Spinal cord (tissue), 10 donors: Measurements from ENCODE around the gene TMEM221. TPM values are rescaled to one million over a fixed set of nuclear protein-coding genes. Genes with fewer than 3 reads are reported as not detected.

ENCODE experiments used
- DNase-seq, 6 donors: peaks; one replicate each; pipeline versions ENCODE4 v3.0.0 to v3.0.0-alpha.2; 2013 to 2015; ENCODE audit warnings: low spot score in 6 of 6, low read depth in 4 of 6
- H3K27ac ChIP-seq: one replicate; pipeline ENCODE4 v1.5.1; 2013; ENCODE audit warnings: low read depth, low read length, control low read depth
- H3K27me3 ChIP-seq: one replicate; pipeline ENCODE4 v1.6.1; 2013; ENCODE audit warnings: low read length; ENCODE audit not compliant: control insufficient read depth, insufficient read depth
- H3K36me3 ChIP-seq: one replicate; pipeline ENCODE4 v1.6.1; 2013; ENCODE audit warnings: low read length; ENCODE audit not compliant: control insufficient read depth, insufficient read depth
- H3K4me1 ChIP-seq: one replicate; pipeline ENCODE4 v1.6.1; 2013; ENCODE audit warnings: low read length; ENCODE audit not compliant: control insufficient read depth, insufficient read depth
- H3K4me3 ChIP-seq: one replicate; pipeline ENCODE4 v1.5.1; 2013; ENCODE audit warnings: low read depth, low read length, control low read depth
- H3K9me3 ChIP-seq: one replicate; pipeline ENCODE4 v1.6.1; 2013; ENCODE audit warnings: low read length; ENCODE audit not compliant: control insufficient read depth, insufficient read depth
- WGBS: methylation state at CpG from one replicate; pipeline ENCODE4 v1.1.5; 2013; ENCODE audit warnings: missing lambda C conversion rate; ENCODE audit not compliant: insufficient coverage; 5-methylcytosine and 5-hydroxymethylcytosine counted together
- long read RNA-seq, 4 donors: transcript quantifications; one replicate each; lab custom pipeline, GENCODE V29; 2026
- polyA plus RNA-seq, 2 donors: library from polyadenylated mRNA; unstranded; fragments of 120-200 nt; gene quantifications; one replicate each; pipeline ENCODE4 v1.2.1, GENCODE V29; 2013; ENCODE audit not compliant: insufficient read length in 2 of 2
- total RNA-seq, 2 donors: library from RNA; depleted of rRNA in 1 of 2; stranded (reverse); fragments of 120-200 nt in 1 of 2; fragments of >200 nt in 1 of 2; gene quantifications; one replicate each; pipeline versions ENCODE4 v1.2.3 to v1.2.4, GENCODE V29; 2013 to 2014
- donor health status: healthy.

Gene TMEM221
- total RNA-seq (1 to 10 TPM; 2.1 to 2.6 TPM), polyA plus RNA-seq (1 to 10 TPM; 2.5 to 4.2 TPM)
- long read RNA-seq, donor 1, partial matches to known transcripts, result 0 of 2 reads
- long read RNA-seq, donor 1, other reads (novel, unspliced or antisense), result 0 of 2 reads
- long read RNA-seq, donor 2, result 0 reads
- long read RNA-seq, donor 3, result 0 reads
- long read RNA-seq, donor 4, result 0 reads

DNA sequence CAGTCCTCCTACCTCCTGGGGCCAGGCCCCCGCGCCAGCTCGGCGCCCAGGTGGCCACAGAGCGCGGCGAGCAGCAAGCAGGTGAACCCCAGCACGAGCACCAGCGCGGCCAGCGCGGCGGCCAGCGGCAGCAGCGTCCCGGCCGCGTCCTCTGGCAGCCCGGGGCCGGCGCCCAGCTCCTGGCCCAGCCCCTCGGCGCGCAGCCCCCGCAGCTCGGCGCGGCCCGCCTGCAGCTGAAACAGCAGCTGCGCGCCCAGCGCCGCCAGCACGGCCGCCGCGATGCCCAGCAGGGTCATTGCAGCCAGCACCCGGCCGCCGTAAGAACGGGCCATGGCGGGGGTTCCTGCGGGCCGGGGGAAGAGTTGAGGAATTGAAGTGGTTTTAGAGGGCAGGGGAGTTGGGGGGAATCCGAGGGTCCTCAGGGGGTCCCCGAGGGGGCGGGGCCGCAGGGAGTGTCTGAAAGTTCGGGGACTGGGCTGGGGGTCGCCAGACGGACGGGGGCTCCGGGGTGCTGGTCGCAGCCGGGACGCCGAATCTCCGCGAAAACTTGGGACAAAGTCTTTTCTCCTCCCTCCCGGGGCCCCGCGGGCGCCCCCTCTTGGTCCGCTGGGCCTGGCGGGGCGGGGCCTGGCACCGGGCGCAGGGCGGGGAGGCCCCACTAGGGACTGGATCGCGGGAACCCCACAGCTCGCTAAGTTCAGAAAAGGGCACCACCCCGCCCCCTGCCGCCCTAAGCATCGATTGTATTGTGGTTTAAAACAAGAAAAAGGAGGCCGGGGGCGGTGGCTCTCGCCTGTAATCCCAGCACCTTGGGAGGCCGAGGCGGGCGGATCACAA is at the start of gene TMEM221:
TSS of gene TMEM221 (minus strand) at position 538 of the 837 bp plus-strand sequence. CDS start at position 332, 206 bp downstream.
- H3K4me3 ChIP-seq, result peak within 1 kb of the TSS; percentile 31
- H3K36me3 ChIP-seq, result no peaks in the 10 kb centered on the region
- DNase-seq, result peak in 1 of 6 donors; percentile 66
- H3K4me1 ChIP-seq, result peaks cover 14% of the 10 kb centered on the region
- WGBS, result 2% methylated on average over 77 of the region's 81 CpGs
- H3K27ac ChIP-seq, result no peak within 1 kb of the TSS
- peaks cover 11% of the 10 kb centered on the region for H3K27me3 ChIP-seq
- H3K9me3 ChIP-seq, result no peaks in the 10 kb centered on the region

- no peaks in the 10 kb centered on the region for H3K9me3 ChIP-seq
- peaks cover 39% of the 10 kb centered on the region for H3K36me3 ChIP-seq
- no peak overlapping the region for H3K27ac ChIP-seq
- DNase-seq, result no peak
- WGBS, result 41% methylated on average over 39 of the region's 41 CpGs
- no peaks in the 10 kb centered on the region for H3K27me3 ChIP-seq
- H3K4me1 ChIP-seq, result peaks cover 26% of the 10 kb centered on the region
- no peak overlapping the region for H3K4me3 ChIP-seq
These were observed 48.8 kb upstream of the TMEM221 start for GRCh38 chr19:17497149-17497798.

DNA sequence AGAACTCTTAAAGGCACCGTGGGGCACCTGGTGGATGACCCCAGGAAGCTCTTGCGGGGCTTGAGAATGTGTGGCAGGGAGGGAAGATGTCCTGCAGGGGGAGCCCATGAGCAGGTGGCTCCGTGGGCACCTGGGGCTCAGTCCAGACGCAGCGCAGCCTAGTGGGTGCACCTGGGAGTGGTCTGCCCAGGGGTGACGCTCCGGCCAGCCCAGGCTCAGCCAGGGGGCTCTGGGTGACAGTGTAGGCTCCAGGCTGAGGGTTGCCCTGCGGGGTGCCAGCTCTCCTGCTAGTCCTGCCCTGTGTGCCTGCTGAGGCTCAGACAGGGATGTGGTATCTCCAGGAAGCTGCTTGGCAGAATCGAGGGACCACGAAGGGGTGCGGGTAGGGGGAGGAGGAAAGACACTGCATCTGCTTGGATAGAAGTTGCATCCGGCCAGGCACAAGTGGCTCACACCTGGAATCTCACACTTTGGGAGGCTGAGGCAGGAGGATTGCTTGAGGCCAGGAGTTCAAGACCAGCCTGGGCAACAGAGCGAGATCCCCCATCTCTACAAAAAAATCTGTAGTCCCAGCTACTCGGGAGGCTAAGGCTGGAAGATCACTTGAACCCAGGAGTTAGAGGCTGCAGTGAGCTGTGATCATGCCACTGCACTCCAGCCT is 48.0 kb upstream of the TMEM221 start:
- Histone ChIP-seq H3K27ac (no peak overlapping the region), H3K36me3 (peaks cover 41% of the 10 kb centered on the region), H3K27me3 (no peaks in the 10 kb centered on the region), H3K4me1 (peaks cover 28% of the 10 kb centered on the region), H3K4me3 (no peak overlapping the region), H3K9me3 (no peaks in the 10 kb centered on the region)
- DNase-seq, result peak in 2 of 6 donors; percentile 32 to 54
- WGBS, result 39% methylated on average over 13 of the region's 14 CpGs

DNA sequence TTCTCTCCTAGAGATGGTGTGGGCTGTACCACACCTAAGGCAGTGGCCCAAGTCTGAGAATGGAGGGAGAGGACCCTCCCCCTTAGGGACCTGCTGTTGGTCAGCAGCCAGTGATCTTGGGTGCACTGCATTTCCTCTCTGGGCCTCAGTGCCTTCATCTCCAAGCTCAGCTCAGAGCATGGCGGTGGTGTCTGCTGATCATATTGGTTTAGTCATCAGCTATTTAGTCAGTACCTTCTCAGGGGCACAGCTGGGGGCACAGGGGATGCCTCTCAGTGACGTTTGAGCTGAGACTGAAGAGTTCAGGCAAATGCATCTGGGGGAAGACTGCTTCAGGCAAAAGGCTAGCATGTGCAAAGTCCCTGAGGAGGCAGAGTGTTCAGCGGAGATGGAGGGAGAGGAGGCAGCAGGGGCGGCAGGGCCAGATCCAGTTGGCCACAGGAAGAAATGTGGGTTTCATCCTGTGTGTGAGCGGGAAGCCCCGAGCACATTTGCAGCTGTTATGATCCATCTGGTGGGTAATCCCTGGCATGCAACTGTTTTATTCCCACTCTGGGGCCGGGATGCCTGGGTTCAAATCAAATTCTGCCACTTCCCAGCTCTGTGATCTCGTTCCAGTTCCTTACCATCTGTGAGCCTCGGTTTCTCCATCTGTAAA is 47.3 kb upstream of the TMEM221 start:
- WGBS, result 52% methylated on average over 8 of the region's 9 CpGs
- Histone ChIP-seq H3K27me3 (no peaks in the 10 kb centered on the region), H3K27ac (no peak overlapping the region), H3K4me1 (peaks cover 28% of the 10 kb centered on the region), H3K4me3 (no peak overlapping the region), H3K9me3 (no peaks in the 10 kb centered on the region), H3K36me3 (peaks cover 38% of the 10 kb centered on the region)
- no peak for DNase-seq

GRCh38 chr19:17491287-17491686 is 42.8 kb upstream of the TMEM221 start:
- no peak overlapping the region for H3K27ac ChIP-seq
- H3K27me3 ChIP-seq, result no peaks in the 10 kb centered on the region
- DNase-seq, result no peak
- no peak overlapping the region for H3K4me3 ChIP-seq
- H3K4me1 ChIP-seq, result peaks cover 17% of the 10 kb centered on the region
- WGBS, result no CpG with 5 or more reads among the region's 5 CpGs
- H3K9me3 ChIP-seq, result no peaks in the 10 kb centered on the region
- peaks cover 47% of the 10 kb centered on the region for H3K36me3 ChIP-seq

- H3K27ac ChIP-seq, result no peak overlapping the region
- H3K27me3 ChIP-seq, result no peaks in the 10 kb centered on the region
- peaks cover 11% of the 10 kb centered on the region for H3K4me1 ChIP-seq
- WGBS, result 90% methylated on average over 2 of the region's 4 CpGs
- DNase-seq, result no peak
- H3K9me3 ChIP-seq, result no peaks in the 10 kb centered on the region
- H3K4me3 ChIP-seq, result no peak overlapping the region
- H3K36me3 ChIP-seq, result peaks cover 51% of the 10 kb centered on the region
These were observed 41.9 kb upstream of the TMEM221 start for GRCh38 chr19:17490411-17490810.

GRCh38 chr19:17489392-17490030 is 41.0 kb upstream of the TMEM221 start:
- no peaks in the 10 kb centered on the region for H3K27me3 ChIP-seq
- no peak for DNase-seq
- no peak overlapping the region for H3K4me3 ChIP-seq
- 84% methylated on average over 4 of the region's 9 CpGs for WGBS
- H3K36me3 ChIP-seq, result peaks cover 54% of the 10 kb centered on the region
- no peak overlapping the region for H3K27ac ChIP-seq
- H3K9me3 ChIP-seq, result no peaks in the 10 kb centered on the region
- peaks cover 11% of the 10 kb centered on the region for H3K4me1 ChIP-seq

- WGBS, result 40% methylated on average over 21 of the region's 31 CpGs
- H3K27me3 ChIP-seq, result no peaks in the 10 kb centered on the region
- H3K36me3 ChIP-seq, result peaks cover 55% of the 10 kb centered on the region
- DNase-seq, result peak in 1 of 6 donors; percentile 29
- H3K9me3 ChIP-seq, result no peaks in the 10 kb centered on the region
- no peak overlapping the region for H3K27ac ChIP-seq
- H3K4me1 ChIP-seq, result peaks cover 11% of the 10 kb centered on the region
- no peak overlapping the region for H3K4me3 ChIP-seq
These were observed 40.3 kb upstream of the TMEM221 start for GRCh38 chr19:17488593-17489391.
